Ramos (cell line): ENCODE data around the gene KIF26A.

Experiments used
- in situ Hi-C: fragments of 300-500 bp; cut with MboI; formaldehyde crosslinking; loops from one replicate; pipeline ENCODE4 v1.14.3; 2022; ENCODE audit warnings: low sequenced_read_pairs; ENCODE audit not compliant: unreplicated experiment

The KIF26A gene

GRCh38 chr14:104138098-104138717 lies at the start of gene KIF26A:
Gene KIF26A (plus strand): TSS chr14:104138587. CDS start chr14:104138723, 136 bp downstream.
- in situ Hi-C loops: loop anchor here (5.0 kb wide), 1 partner anchor 504 kb away; no protein-coding TSS in a partner anchor

GRCh38 chr14:104090071-104090748 lies 48.2 kb upstream of the KIF26A start:
- in situ Hi-C loops: no loop called here

GRCh38 chr14:104091061-104091926 lies 47.1 kb upstream of the KIF26A start:
- in situ Hi-C loops: no loop called here

- in situ Hi-C loops: no loop called here
Measured at GRCh38 chr14:104091927-104092771, 46.2 kb upstream of the KIF26A start.

- in situ Hi-C loops: no loop called here
Measured at GRCh38 chr14:104092931-104093365, 45.4 kb upstream of the KIF26A start.

- in situ Hi-C loops: no loop called here
Measured at GRCh38 chr14:104093366-104094055, 44.9 kb upstream of the KIF26A start.

- in situ Hi-C loops: no loop called here
Measured at GRCh38 chr14:104094056-104094708, 44.2 kb upstream of the KIF26A start.

- in situ Hi-C loops: no loop called here
Measured at GRCh38 chr14:104094709-104095425, 43.5 kb upstream of the KIF26A start.

- in situ Hi-C loops: no loop called here
Measured at GRCh38 chr14:104095426-104096310, 42.7 kb upstream of the KIF26A start.

- in situ Hi-C loops: no loop called here
Measured at GRCh38 chr14:104096318-104096717, 42.1 kb upstream of the KIF26A start.

GRCh38 chr14:104096751-104097700 lies 41.4 kb upstream of the KIF26A start:
- in situ Hi-C loops: no loop called here

- in situ Hi-C loops: no loop called here
Measured at GRCh38 chr14:104098272-104099095, 39.9 kb upstream of the KIF26A start.

- in situ Hi-C loops: no loop called here
Measured at GRCh38 chr14:104099096-104100041, 39.0 kb upstream of the KIF26A start.
